H1 (cell line): ENCODE measurements around the gene P2RY8. TPM values are rescaled to one million over a fixed set of nuclear protein-coding genes. Genes with fewer than 3 reads are reported as not detected.

Experiments used
- CTCF ChIA-PET: fragments of 300-600 bp; sonication (Branson Sonifier 250); formaldehyde crosslinking; loops from one replicate; lab custom pipeline; 2021; ENCODE audit not compliant: partially characterized antibody; lab: Charles Lee
- POLR2A ChIA-PET: fragments of 300-600 bp; sonication (Branson Sonifier 250); formaldehyde crosslinking; loops from one replicate; lab custom pipeline; 2021; ENCODE audit warnings: inconsistent platforms; ENCODE audit not compliant: partially characterized antibody; lab: Charles Lee
- DNase-seq, 2 experiments: peaks; one replicate each; pipeline versions ENCODE4 v3.0.0 to v3.0.0-alpha.2; 2010 to 2022; ENCODE audit warnings: low spot score in 2 of 2, low read depth in 1 of 2, mixed read lengths in 1 of 2
- FAIRE-seq: peaks from 2 replicates; lab custom pipeline; 2011; peaks lifted over from hg19 to GRCh38; lab: Jason Lieb, UNC
- H2AFZ ChIP-seq: 2 replicates; pipeline ENCODE4 v1.8.1; 2012; ENCODE audit warnings: low read length, inconsistent platforms
- H2AK5ac ChIP-seq: 2 replicates; pipeline ENCODE4 v1.6.1; 2013; ENCODE audit warnings: low read depth, low read length
- H2BK120ac ChIP-seq: replicated peaks from 2 replicates; pipeline ENCODE3; 2013; ENCODE audit warnings: low read depth, low read length, inconsistent platforms
- H2BK12ac ChIP-seq: 2 replicates; pipeline ENCODE4 v1.6.1; 2013; ENCODE audit warnings: low read depth, low read length
- H2BK15ac ChIP-seq: 2 replicates; pipeline ENCODE4 v1.6.1; 2013; ENCODE audit warnings: low read length
- H2BK20ac ChIP-seq: 2 replicates; pipeline ENCODE4 v1.6.1; 2013; ENCODE audit warnings: low read length
- H2BK5ac ChIP-seq: 2 replicates; pipeline ENCODE4 v1.6.1; 2013; ENCODE audit warnings: low read depth, low read length
- H3K14ac ChIP-seq: 2 replicates; pipeline ENCODE4 v1.6.1; 2013; ENCODE audit warnings: inconsistent platforms; ENCODE audit not compliant: insufficient read length
- H3K18ac ChIP-seq: 2 replicates; pipeline ENCODE4 v1.6.1; 2013; ENCODE audit warnings: low read length; ENCODE audit errors: extremely low read depth
- H3K23ac ChIP-seq: 2 replicates; pipeline ENCODE4 v1.6.1; 2013; ENCODE audit warnings: inconsistent platforms; ENCODE audit not compliant: insufficient read length
- H3K23me2 ChIP-seq: 2 replicates; pipeline ENCODE4 v1.6.1; 2013; ENCODE audit warnings: low read depth, low read length
- H3K27ac ChIP-seq: 2 replicates; pipeline ENCODE4 v1.6.1; 2011; ENCODE audit warnings: low read depth, low read length, inconsistent platforms
- H3K27me3 ChIP-seq, 4 experiments: replicated peaks in 1 of 4; 1 replicate in 1 of 4; 2 replicates in 3 of 4; pipeline versions ENCODE4 v1.6.1 to v1.8.1; 2011 to 2013; ENCODE audit warnings: low read length in 3 of 4, mild to moderate bottlenecking in 3 of 4, inconsistent platforms in 2 of 4, mixed read lengths in 2 of 4, moderate library complexity in 1 of 4; ENCODE audit not compliant: control insufficient read depth in 3 of 4, insufficient read depth in 3 of 4; ENCODE audit errors: extremely low read depth in 1 of 4
- H3K36me3 ChIP-seq, 4 experiments: 2 replicates each; pipeline versions ENCODE4 v1.6.1 to v1.8.1; 2011 to 2013; ENCODE audit warnings: mild to moderate bottlenecking in 4 of 4, low read length in 3 of 4, moderate library complexity in 2 of 4, control low read depth in 1 of 4, inconsistent platforms in 1 of 4; ENCODE audit not compliant: insufficient read depth in 4 of 4, control insufficient read depth in 2 of 4
- H3K4ac ChIP-seq: replicated peaks from 2 replicates; pipeline ENCODE3; 2013; ENCODE audit warnings: low read length, low read depth, mixed read lengths, inconsistent platforms; ENCODE audit not compliant: insufficient read length
- H3K4me1 ChIP-seq, 4 experiments: replicated peaks in 1 of 4; 1 replicate in 1 of 4; 2 replicates in 3 of 4; pipeline versions ENCODE4 v1.6.1 to v1.8.1; 2011 to 2013; ENCODE audit warnings: low read length in 3 of 4, inconsistent platforms in 2 of 4, mixed read lengths in 1 of 4; ENCODE audit not compliant: insufficient read depth in 4 of 4, control insufficient read depth in 3 of 4
- H3K4me2 ChIP-seq, 2 experiments: 2 replicates each; pipeline versions ENCODE4 v1.6.1 to v1.8.1; 2011 to 2013; ENCODE audit warnings: low read depth in 2 of 2, low read length in 2 of 2, control low read depth in 1 of 2, inconsistent platforms in 1 of 2, mild to moderate bottlenecking in 1 of 2; ENCODE audit not compliant: insufficient read depth in 1 of 2
- H3K4me3 ChIP-seq, 4 experiments: fragments of 200-600, 300-600 bp in 1 of 4; sonication (generic), shearing (Covaris generic), sonication (Bioruptor Twin) in 1 of 4; 2 replicates each; pipeline versions ENCODE4 v1.5.1 to v1.8.1; 2011 to 2016; ENCODE audit warnings: low read length in 4 of 4, low read depth in 3 of 4, control low read depth in 2 of 4, inconsistent platforms in 2 of 4, mild to moderate bottlenecking in 2 of 4, mixed read lengths in 1 of 4, moderate library complexity in 1 of 4; ENCODE audit not compliant: insufficient read depth in 2 of 4; ENCODE audit errors: extremely low read depth in 1 of 4
- H3K56ac ChIP-seq: replicated peaks from 2 replicates; pipeline ENCODE3; 2013; ENCODE audit warnings: low read depth, mild to moderate bottlenecking, mixed read lengths, low read length, inconsistent platforms; ENCODE audit not compliant: insufficient read length
- H3K79me1 ChIP-seq: 2 replicates; pipeline ENCODE4 v1.6.1; 2013; ENCODE audit warnings: low read depth, low read length, control low read depth
- H3K79me2 ChIP-seq, 2 experiments: 2 replicates each; pipeline versions ENCODE4 v1.6.1 to v1.8.1; 2012 to 2013; ENCODE audit warnings: low read length in 2 of 2, mild to moderate bottlenecking in 2 of 2, inconsistent platforms in 1 of 2; ENCODE audit not compliant: insufficient read depth in 2 of 2, control insufficient read depth in 1 of 2
- H3K9ac ChIP-seq, 4 experiments: replicated peaks in 1 of 4; 1 replicate in 1 of 4; 2 replicates in 3 of 4; pipeline versions ENCODE4 v1.6.1 to v1.8.1; 2011 to 2013; ENCODE audit warnings: low read depth in 3 of 4, low read length in 3 of 4, control low read depth in 2 of 4, mild to moderate bottlenecking in 2 of 4, moderate library complexity in 2 of 4, inconsistent platforms in 1 of 4; ENCODE audit errors: extremely low read depth in 1 of 4
- H3K9me3 ChIP-seq, 2 experiments: 2 replicates each; pipeline versions ENCODE4 v1.6.1 to v1.8.1; 2012 to 2013; ENCODE audit warnings: mild to moderate bottlenecking in 2 of 2, moderate library complexity in 2 of 2, control low read depth in 1 of 2, inconsistent platforms in 1 of 2, low read depth in 1 of 2, low read length in 1 of 2, mixed read lengths in 1 of 2; ENCODE audit not compliant: insufficient read depth in 2 of 2
- H4K20me1 ChIP-seq, 2 experiments: replicated peaks in 1 of 2; 2 replicates each; pipeline versions ENCODE3 to v1.8.1; 2011 to 2013; ENCODE audit warnings: inconsistent platforms in 2 of 2, low read length in 2 of 2, mild to moderate bottlenecking in 1 of 2; ENCODE audit not compliant: insufficient read depth in 2 of 2, control insufficient read depth in 1 of 2
- H4K5ac ChIP-seq: 2 replicates; pipeline ENCODE4 v1.6.1; 2013; ENCODE audit warnings: low read length, low read depth, mixed read lengths, inconsistent platforms; ENCODE audit not compliant: insufficient read length
- H4K8ac ChIP-seq: 2 replicates; pipeline ENCODE4 v1.8.0; 2013; ENCODE audit warnings: mild to moderate bottlenecking, moderate library complexity, low read length, inconsistent platforms; ENCODE audit not compliant: insufficient read depth; ENCODE audit errors: extremely low read depth
- H4K91ac ChIP-seq: replicated peaks from 2 replicates; pipeline ENCODE3; 2013; ENCODE audit warnings: low read length, mixed read lengths, inconsistent platforms; ENCODE audit not compliant: insufficient read length
- ASH2L ChIP-seq: fragments of 200-600, 300-600 bp; sonication (generic); IDR thresholded peaks from one replicate; pipeline ENCODE4 v1.7.1; 2017; ENCODE audit warnings: low read length
- BRCA1 ChIP-seq: IDR thresholded peaks from 2 replicates; pipeline ENCODE4 v1.6.1; 2012; ENCODE audit warnings: low read depth, low read length, improper control_type of control experiment
- CHD1 ChIP-seq: IDR thresholded peaks from 2 replicates; pipeline ENCODE4 v1.6.1; 2012; ENCODE audit warnings: low read depth, low read length, improper control_type of control experiment
- EZH2 ChIP-seq: fragments of 200-600 bp; sonication (generic); IDR thresholded peaks from 2 replicates; pipeline ENCODE4 v1.7.1; 2012; ENCODE audit warnings: low read depth, mild to moderate bottlenecking, moderate library complexity, low read length, inconsistent platforms; ENCODE audit not compliant: severe bottlenecking
- FOSL1 ChIP-seq: IDR thresholded peaks from 2 replicates; pipeline ENCODE4 v1.6.1; 2011; ENCODE audit warnings: mild to moderate bottlenecking, low read depth, low read length, moderate library complexity; ENCODE audit not compliant: insufficient read depth
- HDAC6 ChIP-seq: IDR thresholded peaks from one replicate; pipeline ENCODE4 v1.7.1; 2012; ENCODE audit warnings: low read depth, mild to moderate bottlenecking, inconsistent platforms, low read length, moderate library complexity
- KDM1A ChIP-seq: fragments of 200-600, 300-600 bp; sonication (generic); IDR thresholded peaks from 2 replicates; pipeline ENCODE4 v1.7.1; 2016; ENCODE audit warnings: mild to moderate bottlenecking, low read length, borderline replicate concordance
- MAFK ChIP-seq: IDR thresholded peaks from 2 replicates; pipeline ENCODE4 v1.6.1; 2012; ENCODE audit warnings: low read depth, mild to moderate bottlenecking, improper control_type of control experiment, low read length
- PHF8 ChIP-seq: fragments of 200-600 bp; sonication (generic); conservative IDR thresholded peaks from 2 replicates; pipeline ENCODE4 v1.7.1; 2012; ENCODE audit warnings: low read depth, mild to moderate bottlenecking, inconsistent platforms, low read length, moderate library complexity
- POU5F1 ChIP-seq: IDR thresholded peaks from 2 replicates; pipeline ENCODE4 v1.6.1; 2011; ENCODE audit warnings: low read depth, mild to moderate bottlenecking, low read length, moderate library complexity
- RNF2 ChIP-seq: fragments of 200-900, 300-1000 bp; sonication (generic); IDR thresholded peaks from 2 replicates; pipeline ENCODE4 v1.7.1; 2016; ENCODE audit warnings: borderline replicate concordance, low read depth, mild to moderate bottlenecking, antibody characterized with exemption, low read length; ENCODE audit not compliant: poor library complexity, severe bottlenecking; ENCODE audit errors: missing control alignments
- SIX5 ChIP-seq: IDR thresholded peaks from 2 replicates; pipeline ENCODE4 v1.6.1; 2011; ENCODE audit warnings: mild to moderate bottlenecking, low read depth, low read length
- SUZ12 ChIP-seq: fragments of 200-600 bp; sonication (generic); IDR thresholded peaks from 2 replicates; pipeline ENCODE4 v1.6.1; 2012; ENCODE audit warnings: mild to moderate bottlenecking, inconsistent platforms, low read length, moderate library complexity, mixed read lengths
- TAF7 ChIP-seq: optimal IDR thresholded peaks from 2 replicates; pipeline ENCODE3; 2011; ENCODE audit warnings: low read depth, mild to moderate bottlenecking, inconsistent platforms, low read length, moderate library complexity, borderline replicate concordance
- TCF12 ChIP-seq: IDR thresholded peaks from 2 replicates; pipeline ENCODE4 v1.6.1; 2011; ENCODE audit warnings: low read depth, mild to moderate bottlenecking, low read length
- WGBS, 2 experiments: shearing (Covaris generic) in 1 of 2; methylation state at CpG; one replicate each; pipeline versions ENCODE4 v1.1.6 to v1.1.7; 2013 to 2015; ENCODE audit warnings: low lambda C conversion rate in 2 of 2, mixed read lengths in 2 of 2, inconsistent platforms in 1 of 2, low coverage in 1 of 2, missing lambda C conversion rate in 1 of 2; ENCODE audit not compliant: insufficient replicate concordance in 2 of 2, insufficient coverage in 1 of 2, insufficient read length in 1 of 2; ENCODE audit errors: extremely low coverage in 1 of 2, missing lambda C conversion rate in 1 of 2; 5-methylcytosine and 5-hydroxymethylcytosine counted together
- polyA plus RNA-seq, 7 experiments: library from polyadenylated mRNA; depleted of rRNA in 3 of 7; stranded (reverse) in 5 of 7; unstranded in 2 of 7; fragments of >200 nt in 5 of 7; fragments of 200-250 nt in 2 of 7; gene quantifications; 1 replicate in 5 of 7; 2 replicates in 1 of 7; 4 replicates in 1 of 7; pipeline versions ENCODE4 v1.2.1 to v1.2.3, GENCODE V29; 2011 to 2013; ENCODE audit warnings: missing spikeins in 2 of 7, mixed read lengths in 2 of 7
- total RNA-seq: library from RNA; stranded (reverse); fragmentation: NEBNext Ultra II Directional; extraction: Animal tissue kit (Norgen Biotek cat#: 25700); gene quantifications from 2 replicates; pipeline ENCODE4 v1.2.1, GENCODE V29; 2021

The P2RY8 gene
- total and polyA plus RNA-seq, 2 of the 8 experiments (the other 6 are each of a cell fraction or from before 2014, with no cell fraction given), result 0.09 to 0.15 TPM

DNA sequence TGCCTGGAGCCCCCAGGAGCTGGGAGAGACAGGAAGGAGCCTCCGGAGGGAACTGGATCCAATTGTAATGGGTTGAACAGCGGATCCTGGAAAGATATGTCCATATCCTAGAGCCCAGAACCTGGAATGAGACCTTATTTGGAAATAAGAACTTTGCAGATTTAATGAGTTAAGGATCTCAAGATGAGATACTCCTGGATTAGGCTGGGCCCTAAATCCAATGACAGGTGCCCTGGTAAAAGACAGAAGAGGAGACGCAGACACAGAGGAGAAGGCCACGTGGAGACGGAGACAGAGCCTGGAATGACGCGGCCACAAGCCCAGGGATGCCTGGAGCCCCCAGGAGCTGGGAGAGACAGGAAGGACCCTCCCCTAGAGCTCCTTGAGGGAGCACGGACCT is 34.1 kb downstream of the P2RY8 start:
- Histone ChIP-seq H2AK5ac (no peak overlapping the region), H2AFZ (no peak overlapping the region), H2BK5ac (no peak overlapping the region), H3K14ac (no peak overlapping the region), H2BK12ac (no peak overlapping the region), H3K18ac (no peak overlapping the region), H3K4me3 (no peak overlapping the region), H3K9me3 (no peaks in the 10 kb centered on the region), H3K23me2 (no peaks in the 10 kb centered on the region), H3K27ac (no peak overlapping the region), H2BK15ac (no peak overlapping the region), H3K23ac (no peak overlapping the region), H3K79me1 (no peaks in the 10 kb centered on the region), H3K56ac (no peak overlapping the region), H3K4me2 (no peak overlapping the region), H3K9ac (no peak overlapping the region), H2BK120ac (no peak overlapping the region), H4K5ac (no peak overlapping the region), H4K91ac (no peak overlapping the region), H3K36me3 (no peaks in the 10 kb centered on the region), H3K27me3 (no peaks in the 10 kb centered on the region), H4K20me1 (no peaks in the 10 kb centered on the region), H3K4me1 (no peaks in the 10 kb centered on the region), H3K4ac (no peak overlapping the region), H3K79me2 (no peaks in the 10 kb centered on the region), H2BK20ac (no peak overlapping the region), H4K8ac (no peak overlapping the region)
- WGBS, 2 experiments, result 92% methylated on average over 8 of the region's 8 CpGs; no CpG with 5 or more reads in 1 of the 2 experiments
- no peak for DNase-seq
- CTCF ChIA-PET, result no interaction called here
- FAIRE-seq, result no peak
- POLR2A ChIA-PET, result no interaction called here
- no peak for TF ChIP-seq FOSL1
- no peak for TF ChIP-seq CHD1
- TF ChIP-seq TCF12, result no peak
- no peak for TF ChIP-seq KDM1A
- TF ChIP-seq MAFK, result no peak
- no peak for TF ChIP-seq RNF2
- TF ChIP-seq HDAC6, result no peak
- TF ChIP-seq ASH2L, result no peak
- TF ChIP-seq PHF8, result no peak
- no peak for TF ChIP-seq BRCA1
- TF ChIP-seq SUZ12, result no peak
- no peak for TF ChIP-seq POU5F1
- no peak for TF ChIP-seq EZH2
- no peak for TF ChIP-seq SIX5
- TF ChIP-seq TAF7, result no peak
